ENCODE results near the gene MLLT10.
"Not testable (repeated sequence)": the region's sequence is repeated elsewhere in the genome, so short reads cannot be mapped to it uniquely, and the experiment has no call there.

The MLLT10 gene

DNA sequence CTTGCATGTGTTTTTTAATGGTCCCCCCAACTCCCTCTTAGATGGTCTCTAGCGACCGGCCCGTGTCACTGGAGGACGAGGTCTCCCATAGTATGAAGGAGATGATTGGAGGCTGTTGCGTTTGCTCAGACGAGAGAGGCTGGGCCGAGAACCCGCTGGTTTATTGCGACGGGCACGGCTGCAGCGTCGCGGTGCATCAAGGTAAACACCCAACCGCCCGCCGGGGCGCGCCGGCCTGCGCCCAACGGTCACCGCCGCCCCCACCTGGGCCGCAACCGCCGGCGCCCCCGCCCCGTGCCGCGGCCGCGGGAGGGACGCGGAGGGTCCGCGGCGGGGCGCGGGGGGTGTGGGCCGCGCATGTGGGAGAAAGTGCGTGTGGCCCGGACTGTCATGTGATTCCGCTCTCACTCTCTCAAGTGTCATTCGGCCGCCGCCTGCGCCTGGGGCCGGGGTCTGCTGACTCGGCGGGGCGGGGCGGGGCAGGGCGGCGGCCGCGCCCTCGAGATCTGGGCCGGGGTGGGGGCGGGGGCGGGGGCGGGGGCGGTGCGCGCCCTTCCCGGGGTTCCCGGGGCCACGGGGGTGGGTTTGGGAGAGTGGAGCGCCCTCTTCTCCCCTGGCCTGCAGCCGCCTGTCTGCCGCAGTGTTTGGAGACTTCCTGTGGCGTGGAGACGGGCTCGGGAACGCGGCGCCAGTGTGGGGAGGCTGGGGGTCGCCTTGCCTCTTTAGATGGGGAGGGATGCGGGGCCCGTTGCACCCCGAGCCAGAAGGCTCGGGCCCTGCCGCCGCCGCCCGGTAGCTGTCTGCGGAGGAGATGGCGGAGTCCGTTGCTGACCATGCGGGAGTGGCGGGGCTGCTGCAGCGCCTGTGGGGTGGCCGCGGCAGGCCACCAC, 817 bp downstream of the MLLT10 start:
- Mint-ChIP-seq H3K36me3 (peaks cover 19% of the 10 kb centered on the region), H3K27me3 (peaks cover 3% of the 10 kb centered on the region), H3K9me3 (no peaks in the 10 kb centered on the region), H3K4me1 (peaks cover 33% of the 10 kb centered on the region), H3K4me3 (peak overlapping the region; percentile 94), H3K27ac (peak overlapping the region; percentile 91)
- peak; percentile 65 for DNase-seq
- CTCF ChIA-PET = no interaction called here

DNA sequence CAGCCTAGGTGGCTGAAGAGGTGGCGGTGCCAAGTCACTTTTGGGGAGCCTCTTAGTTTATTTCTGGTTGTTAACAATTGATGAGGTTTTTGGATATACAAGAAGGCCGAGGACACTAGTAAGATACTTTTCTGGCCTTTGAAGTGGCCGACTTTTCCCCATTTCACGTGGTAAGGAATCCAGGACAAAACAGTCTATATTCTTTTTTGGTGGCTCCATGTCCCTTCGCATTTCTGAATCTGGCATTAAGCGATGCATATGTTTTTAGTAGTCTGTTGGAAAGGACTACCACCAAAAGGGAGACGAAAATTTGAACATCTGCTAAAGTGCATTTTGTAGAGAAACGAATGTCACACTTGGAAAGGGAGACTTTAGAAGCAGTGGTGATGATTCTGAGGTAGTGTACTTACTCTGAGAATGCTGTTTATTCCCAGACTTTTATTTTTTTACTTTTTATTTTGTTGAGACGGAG, 1.5 kb downstream of the MLLT10 start:
- H3K4me1 Mint-ChIP-seq = peaks cover 33% of the 10 kb centered on the region
- peaks cover 3% of the 10 kb centered on the region for H3K27me3 Mint-ChIP-seq
- peak overlapping the region; percentile 82 for H3K27ac Mint-ChIP-seq
- peak overlapping the region; percentile 72 for H3K4me3 Mint-ChIP-seq
- CTCF ChIA-PET = no interaction called here
- DNase-seq = no peak
- H3K9me3 Mint-ChIP-seq = no peaks in the 10 kb centered on the region
- H3K36me3 Mint-ChIP-seq = peaks cover 23% of the 10 kb centered on the region

GRCh38 chr10:21535976-21536375, 1.9 kb downstream of the MLLT10 start:
- Mint-ChIP-seq H3K4me1 (peaks cover 33% of the 10 kb centered on the region), H3K36me3 (peaks cover 26% of the 10 kb centered on the region), H3K27ac (peak overlapping the region; percentile 82), H3K4me3 (peak overlapping the region; percentile 72)
- CTCF ChIA-PET, H3K9me3 Mint-ChIP-seq, DNase-seq, H3K27me3 Mint-ChIP-seq: not testable (repeated sequence)

DNA sequence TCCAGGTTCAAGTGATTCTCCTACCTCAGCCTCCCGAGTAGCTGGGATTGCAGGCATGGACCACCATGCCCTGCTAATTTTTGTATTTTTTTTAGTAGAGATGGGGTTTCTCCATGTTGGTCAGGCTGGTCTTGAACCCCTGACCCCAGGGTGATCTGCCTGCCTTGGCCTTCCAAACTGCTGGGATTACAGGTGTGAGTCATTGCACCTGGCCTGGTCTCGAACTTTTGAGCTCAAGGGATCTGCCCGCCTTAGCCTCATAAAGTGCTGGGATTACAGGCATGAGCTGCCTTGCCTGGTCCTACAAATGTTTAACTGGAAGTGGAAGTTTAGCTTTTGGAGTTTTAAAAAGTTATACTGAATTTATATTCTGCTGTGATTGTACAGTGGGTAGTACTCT, 2.8 kb downstream of the MLLT10 start:
- Mint-ChIP-seq H3K4me3 (no peak overlapping the region), H3K36me3 (peaks cover 34% of the 10 kb centered on the region), H3K27ac (no peak overlapping the region), H3K27me3 (no peaks in the 10 kb centered on the region), H3K4me1 (peaks cover 33% of the 10 kb centered on the region), H3K9me3 (no peaks in the 10 kb centered on the region)
- CTCF ChIA-PET = interaction anchor here (1.4 kb wide), 1 partner anchor 196 kb away, joined by 3 read pairs; no protein-coding TSS in a partner anchor
- DNase-seq = no peak

DNA sequence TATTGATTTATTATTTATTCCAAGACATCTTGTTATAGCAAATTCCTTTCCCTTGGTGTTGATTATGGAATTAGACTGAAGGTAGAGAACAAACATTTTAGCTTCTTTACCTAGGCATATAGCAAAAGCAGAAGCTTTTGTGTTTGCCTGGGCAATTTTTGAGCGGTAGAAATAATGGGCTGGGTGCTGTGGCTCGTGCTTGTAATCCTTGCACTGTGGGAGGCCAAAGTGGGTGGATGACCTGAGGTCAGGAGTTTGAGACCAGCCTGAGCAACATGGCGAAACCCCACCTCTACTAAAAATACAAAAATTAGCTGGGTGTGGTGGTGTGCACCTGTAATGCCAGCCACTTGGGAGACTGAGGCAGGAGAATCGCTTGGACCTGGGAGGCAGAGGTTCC, 6.7 kb downstream of the MLLT10 start:
- CTCF ChIA-PET = interaction anchor here (1.3 kb wide), 1 partner anchor 44 kb away, joined by 3 read pairs; no protein-coding TSS in a partner anchor
- not testable (repeated sequence) for H3K4me3 Mint-ChIP-seq, DNase-seq, H3K9me3 Mint-ChIP-seq, H3K27ac Mint-ChIP-seq, H3K27me3 Mint-ChIP-seq
- Mint-ChIP-seq H3K36me3 (peaks cover 55% of the 10 kb centered on the region), H3K4me1 (peaks cover 14% of the 10 kb centered on the region)

GRCh38 chr10:21547246-21547645, 13.2 kb downstream of the MLLT10 start:
- Mint-ChIP-seq H3K4me1 (peaks cover 2% of the 10 kb centered on the region), H3K4me3 (no peak overlapping the region), H3K27ac (no peak overlapping the region), H3K27me3 (no peaks in the 10 kb centered on the region), H3K36me3 (peaks cover 51% of the 10 kb centered on the region), H3K9me3 (no peaks in the 10 kb centered on the region)
- CTCF ChIA-PET = no interaction called here
- DNase-seq = no peak

DNA sequence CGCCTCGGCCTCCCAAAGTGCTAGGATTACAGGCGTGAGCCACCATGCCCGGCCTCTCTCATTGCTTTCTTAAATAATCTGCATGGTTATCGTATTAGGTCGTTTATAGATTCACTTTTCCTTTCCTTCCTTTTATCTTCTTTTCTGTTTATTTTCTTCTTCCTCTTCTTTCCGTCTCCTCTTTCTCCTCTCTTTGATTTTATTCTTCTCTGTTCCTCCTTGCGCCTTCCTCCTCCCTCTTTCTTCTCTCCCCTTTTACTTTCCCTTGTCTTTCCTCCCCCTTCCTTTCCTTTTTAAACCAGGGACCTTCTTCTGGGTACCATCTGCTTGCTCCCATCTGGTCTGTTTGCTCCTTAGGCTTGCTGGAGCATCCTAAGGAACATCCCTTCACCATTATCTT, 18.6 kb downstream of the MLLT10 start:
- Mint-ChIP-seq H3K4me1 (peaks cover 10% of the 10 kb centered on the region), H3K27ac (no peak overlapping the region), H3K9me3 (no peaks in the 10 kb centered on the region), H3K27me3 (no peaks in the 10 kb centered on the region), H3K4me3 (no peak overlapping the region), H3K36me3 (peaks cover 57% of the 10 kb centered on the region)
- no peak for DNase-seq
- CTCF ChIA-PET = no interaction called here

GRCh38 chr10:21556527-21556926, 22.5 kb downstream of the MLLT10 start:
- no peaks in the 10 kb centered on the region for H3K27me3 Mint-ChIP-seq
- CTCF ChIA-PET = no interaction called here
- H3K4me1 Mint-ChIP-seq = peaks cover 10% of the 10 kb centered on the region
- H3K4me3 Mint-ChIP-seq = no peak overlapping the region
- DNase-seq = no peak
- no peaks in the 10 kb centered on the region for H3K9me3 Mint-ChIP-seq
- no peak overlapping the region for H3K27ac Mint-ChIP-seq
- peaks cover 61% of the 10 kb centered on the region for H3K36me3 Mint-ChIP-seq

DNA sequence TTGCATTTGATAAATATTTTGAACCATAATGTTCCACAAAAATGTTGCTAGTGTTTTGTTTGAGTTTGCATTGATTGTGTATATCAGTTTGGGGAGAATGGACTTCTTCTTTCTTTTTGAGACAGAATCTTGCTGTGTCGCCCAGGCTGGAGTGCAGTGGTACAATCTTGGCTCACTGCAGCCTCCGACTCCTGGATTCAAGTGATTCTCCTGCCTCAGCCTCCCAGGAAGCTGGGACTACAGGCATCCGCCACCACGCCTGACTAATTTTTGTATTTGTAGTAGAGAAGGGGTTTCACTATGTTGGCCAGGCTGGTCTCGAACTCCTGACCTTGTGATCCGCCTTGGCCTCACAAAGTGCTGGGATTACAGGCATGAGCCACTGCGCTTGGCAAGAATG, 25.0 kb downstream of the MLLT10 start:
- H3K9me3 Mint-ChIP-seq, H3K27me3 Mint-ChIP-seq, H3K27ac Mint-ChIP-seq, CTCF ChIA-PET, DNase-seq, H3K4me1 Mint-ChIP-seq, H3K4me3 Mint-ChIP-seq: not testable (repeated sequence)
- H3K36me3 Mint-ChIP-seq = peaks cover 56% of the 10 kb centered on the region

DNA sequence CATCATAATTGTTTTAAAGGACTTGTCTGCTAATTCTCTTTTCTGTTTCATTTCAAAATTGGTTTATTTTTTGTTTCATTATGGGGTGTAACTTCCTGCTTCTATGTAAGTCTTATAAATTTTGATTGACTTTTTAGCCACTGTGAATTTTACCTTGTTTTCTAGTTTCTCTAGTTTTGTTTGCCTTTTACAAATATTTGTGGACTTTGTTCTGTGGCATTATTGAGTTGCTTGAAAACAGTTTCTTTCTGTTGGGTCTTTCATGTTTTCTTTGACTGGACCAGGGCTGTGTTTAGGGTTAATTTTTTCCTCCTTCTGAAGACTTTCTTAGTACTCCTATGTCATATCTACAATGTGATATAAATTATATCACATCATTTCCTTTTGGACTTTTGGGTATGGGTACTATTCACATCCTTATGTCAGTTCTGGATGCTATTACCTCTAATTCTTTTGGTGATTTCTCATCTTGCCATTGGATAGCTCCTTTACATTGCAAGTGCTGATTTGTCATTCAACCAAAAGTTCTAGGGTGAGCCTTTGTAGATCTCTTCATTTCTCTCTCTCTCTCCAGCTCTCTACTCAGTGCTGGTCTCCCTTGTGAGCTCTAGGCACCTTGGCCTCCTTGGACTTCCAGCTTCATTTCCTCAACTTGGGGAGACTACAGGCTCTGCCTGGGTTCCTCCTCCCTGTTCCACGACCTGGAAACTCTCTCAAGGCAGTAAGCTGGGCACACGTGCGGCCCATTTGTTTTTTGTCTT, 36.9 kb downstream of the MLLT10 start:
- H3K9me3 Mint-ChIP-seq = no peaks in the 10 kb centered on the region
- H3K27ac Mint-ChIP-seq = no peak overlapping the region
- no peak for DNase-seq
- H3K27me3 Mint-ChIP-seq = no peaks in the 10 kb centered on the region
- peaks cover 45% of the 10 kb centered on the region for H3K36me3 Mint-ChIP-seq
- peaks cover 29% of the 10 kb centered on the region for H3K4me1 Mint-ChIP-seq
- no peak overlapping the region for H3K4me3 Mint-ChIP-seq
- CTCF ChIA-PET = no interaction called here

- Mint-ChIP-seq H3K36me3 (peaks cover 42% of the 10 kb centered on the region), H3K4me1 (peaks cover 23% of the 10 kb centered on the region), H3K9me3 (no peaks in the 10 kb centered on the region), H3K4me3 (no peak overlapping the region), H3K27me3 (no peaks in the 10 kb centered on the region), H3K27ac (no peak overlapping the region)
- DNase-seq = no peak
- CTCF ChIA-PET = no interaction called here
Measured at GRCh38 chr10:21572578-21572977, 38.5 kb downstream of the MLLT10 start.

DNA sequence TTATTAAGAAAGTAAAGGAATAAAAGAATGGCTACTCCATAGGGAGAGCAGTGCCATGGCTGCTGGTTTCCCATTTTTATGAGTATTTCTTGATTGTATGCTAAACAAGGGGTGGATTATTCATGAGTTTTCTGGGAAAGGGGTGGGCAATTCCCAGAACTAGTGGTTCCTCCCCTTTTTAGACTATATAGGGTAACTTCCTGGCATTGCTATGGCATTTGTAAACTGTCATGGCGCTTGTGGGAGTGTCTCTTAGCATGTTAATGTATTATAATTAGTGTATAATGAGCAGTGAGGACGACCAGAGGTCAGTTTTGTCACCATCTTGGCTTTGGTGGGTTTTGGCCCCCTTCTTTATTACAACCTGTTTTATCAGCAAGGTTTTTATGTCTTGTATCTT, 40.5 kb downstream of the MLLT10 start:
- H3K36me3 Mint-ChIP-seq = peaks cover 42% of the 10 kb centered on the region
- H3K27me3 Mint-ChIP-seq, H3K4me3 Mint-ChIP-seq, CTCF ChIA-PET, H3K9me3 Mint-ChIP-seq, DNase-seq, H3K27ac Mint-ChIP-seq: not testable (repeated sequence)
- peaks cover 23% of the 10 kb centered on the region for H3K4me1 Mint-ChIP-seq

DNA sequence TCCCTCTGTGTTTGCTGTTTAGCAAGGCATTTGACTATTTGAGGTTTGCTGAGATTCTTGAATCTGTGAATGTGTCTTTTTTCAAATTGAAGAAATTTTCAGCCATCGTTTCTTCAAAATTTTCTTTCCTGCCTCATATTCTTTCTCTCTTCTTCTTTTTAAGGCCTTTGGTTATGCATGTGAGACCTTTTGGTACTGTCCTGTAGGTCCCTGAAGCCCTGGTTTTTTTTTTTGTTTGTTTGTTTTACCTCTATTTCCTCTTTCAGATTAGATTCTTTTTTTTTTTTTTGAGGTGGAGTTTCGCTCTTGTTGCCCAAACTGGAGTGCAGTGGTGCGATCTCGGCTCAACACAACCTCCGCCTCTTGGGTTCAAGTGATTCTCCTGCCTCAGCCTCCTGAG, 45.3 kb downstream of the MLLT10 start:
- Mint-ChIP-seq H3K36me3 (peaks cover 33% of the 10 kb centered on the region), H3K4me1 (peaks cover 8% of the 10 kb centered on the region), H3K27ac (no peak overlapping the region), H3K9me3 (peaks cover 6% of the 10 kb centered on the region), H3K4me3 (no peak overlapping the region), H3K27me3 (no peaks in the 10 kb centered on the region)
- no peak for DNase-seq
- CTCF ChIA-PET = no interaction called here

DNA sequence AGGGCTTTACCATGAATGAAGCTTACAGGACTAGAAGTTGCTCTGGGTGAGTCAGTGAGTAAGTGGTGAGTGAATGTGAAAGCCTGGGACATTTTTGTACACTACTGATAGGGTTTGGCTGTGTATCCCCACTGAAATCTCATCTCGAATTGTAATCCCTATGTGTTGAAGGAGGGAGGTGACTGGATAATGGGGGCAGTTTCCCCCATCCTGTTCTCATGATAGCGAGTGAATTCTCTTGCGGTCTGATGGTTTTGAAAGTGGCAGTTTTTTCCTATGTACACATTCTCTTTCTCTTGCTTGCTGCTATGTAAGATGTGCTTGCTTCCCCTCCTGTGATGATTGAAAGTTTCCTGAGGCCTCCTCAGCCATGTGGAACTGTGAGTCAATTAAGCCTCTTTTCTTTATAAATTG, 47.4 kb downstream of the MLLT10 start:
- CTCF ChIA-PET = not testable (repeated sequence)

More for the DNA sequence above, 47.4 kb downstream of the MLLT10 start:
- not testable (repeated sequence) for DNase-seq, H3K27ac Mint-ChIP-seq, H3K9me3 Mint-ChIP-seq, H3K27me3 Mint-ChIP-seq, H3K4me3 Mint-ChIP-seq
- peaks cover 14% of the 10 kb centered on the region for H3K4me1 Mint-ChIP-seq
- peaks cover 36% of the 10 kb centered on the region for H3K36me3 Mint-ChIP-seq

Measured in activated naive CD4-positive, alpha-beta T cell treated with anti-CD3 and anti-CD28 coated beads, Interleukin-2, amount 10 ng/mL, durations not matched to agents 7 days and 5 days (primary cell).